ENCODE results near the gene VEPH1. TPM values are rescaled to one million over a fixed set of nuclear protein-coding genes. Genes with fewer than 3 reads are reported as not detected.

Gene VEPH1
- total and polyA plus RNA-seq, 9 of the 15 experiments (the other 6 are each of a cell fraction or from before 2014, with no cell fraction given): 4.5 to 15.6 (median 5.8) TPM

DNA sequence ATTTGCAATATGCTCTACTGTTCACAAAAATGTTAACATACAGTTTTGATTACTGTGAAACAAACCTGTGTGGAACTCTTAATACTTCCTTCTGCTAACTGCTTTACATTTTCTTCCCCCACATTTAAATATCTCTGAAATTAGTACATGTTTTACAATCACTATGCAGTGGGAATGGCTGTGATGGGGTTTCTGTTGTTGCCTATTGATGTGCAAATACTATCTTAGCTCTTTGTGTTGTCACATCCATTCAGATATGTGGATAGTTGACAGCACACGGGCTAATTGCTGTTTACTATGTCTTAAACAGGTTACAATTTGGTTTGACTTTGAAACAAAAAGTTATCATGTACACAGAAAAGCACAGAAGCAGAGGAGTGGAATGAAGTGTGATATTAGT lies 247.4 kb downstream of the VEPH1 start (continued):
- TF ChIP-seq ZNF197 (CRISPR knock-in tag; IDR thresholded peaks at IDR 0.05; ENCODE audit: low read depth) (no peak), NR2F6 (CRISPR knock-in tag; IDR thresholded peaks at IDR 0.05) (no peak)

DNA sequence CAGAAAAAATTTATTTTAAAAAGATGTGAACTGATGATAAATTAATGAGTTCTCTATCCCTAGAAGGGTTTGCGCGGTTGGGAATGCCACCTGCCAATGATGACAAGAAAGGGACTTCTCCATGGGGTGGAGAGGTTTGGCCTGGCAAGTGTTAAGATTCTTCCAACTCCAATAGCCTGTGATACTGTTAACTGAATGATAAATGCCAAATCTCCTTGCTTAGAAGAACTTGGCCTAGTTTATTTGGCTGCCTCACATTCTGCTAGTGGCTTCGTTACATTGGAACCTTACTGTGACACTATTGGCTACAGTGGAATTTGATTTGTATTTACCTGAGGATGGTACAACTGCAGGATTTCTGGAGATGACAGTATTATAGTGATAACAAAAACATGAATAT lies 251.5 kb downstream of the VEPH1 start:
- no peaks in the 10 kb centered on the region for H3K79me2 ChIP-seq (ENCODE audit: control insufficient read depth, insufficient read depth, low read length)
- 43% methylated on average over 3 of the region's 3 CpGs for WGBS (ENCODE audit: insufficient coverage, low coverage, missing lambda C conversion rate)
- in situ Hi-C loops (cut with MboI): no loop called here
- H3K4me3 ChIP-seq: no peak overlapping the region
- no peaks in the 10 kb centered on the region for H3K9me1 ChIP-seq (ENCODE audit: control insufficient read depth, insufficient read depth, low read length)
- peaks cover 0 to 13% of the 10 kb centered on the region in 2 experiments; a peak in 2 of 5 replicates for H3K4me1 ChIP-seq (replicated peaks in 1 of 2; ENCODE audit: control insufficient read depth in 2 of 2, insufficient read depth in 2 of 2, low read length in 2 of 2)
- no peaks in the 10 kb centered on the region for H4K20me1 ChIP-seq (replicated peaks; ENCODE audit: control insufficient read depth, insufficient read depth, low read length)
- no peak for DNase-seq (ENCODE audit: extremely low read depth in 1 of 4, low spot score in 3 of 4)
- POLR2A ChIA-PET: interaction anchor here (0.6 kb wide), 1 partner anchor 55 kb away, joined by 3 read pairs; no protein-coding TSS in a partner anchor
- FAIRE-seq: no peak
- H3K9ac ChIP-seq (ENCODE audit: insufficient read depth in 1 of 2, low read depth in 2 of 2, low read length in 2 of 2): no peak overlapping the region
- ATAC-seq: no peak
- intact Hi-C loops (cut with micrococcal nuclease): no loop called here
- no peak overlapping the region for H3K4me2 ChIP-seq (ENCODE audit: insufficient read depth, low read length)
- H2AFZ ChIP-seq (ENCODE audit: low read depth, low read length): no peak overlapping the region
- no peak overlapping the region for H3K27ac ChIP-seq (ENCODE audit: extremely low read depth, low read depth, low read length)
- no TSS peak for BruUV-seq (replicated peaks)
- no peaks in the 10 kb centered on the region for H3K9me3 ChIP-seq (replicated peaks; ENCODE audit: control insufficient read depth, insufficient read depth, low read depth, low read length)
- H3K27me3 ChIP-seq (ENCODE audit: control insufficient read depth in 2 of 2, insufficient read depth in 2 of 2, low read length in 2 of 2): no peaks in the 10 kb centered on the region
- no peaks in the 10 kb centered on the region for H3K36me3 ChIP-seq (ENCODE audit: control insufficient read depth, insufficient read depth, low read length)
- CTCF ChIA-PET (ENCODE audit: low intra/inter-chr PET ratio): no interaction called here
- TF ChIP-seq ZNF274 (IDR thresholded peaks at IDR 0.05; ENCODE audit: borderline replicate concordance, low read depth, low read length) (no peak), HDGF (IDR thresholded peaks at IDR 0.05) (no peak), RNF2 (IDR thresholded peaks at IDR 0.05) (no peak)
- TF ChIP-seq, protein P1, sequence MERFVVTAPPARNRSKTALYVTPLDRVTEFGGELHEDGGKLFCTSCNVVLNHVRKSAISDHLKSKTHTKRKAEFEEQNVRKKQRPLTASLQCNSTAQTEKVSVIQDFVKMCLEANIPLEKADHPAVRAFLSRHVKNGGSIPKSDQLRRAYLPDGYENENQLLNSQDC (CRISPR knock-in tag; IDR thresholded peaks at IDR 0.05): no peak
